ENCODE results near the gene RABGEF1. TPM values are rescaled to one million over a fixed set of nuclear protein-coding genes. Genes with fewer than 3 reads are reported as not detected.
"Not testable (repeated sequence)": the region's sequence is repeated elsewhere in the genome, so short reads cannot be mapped to it uniquely, and the experiment has no call there.

RABGEF1 gene
- total and polyA plus RNA-seq, 2 experiments from 2014 or later = 14.7 to 17.5 TPM

- H4K20me1 ChIP-seq (replicated peaks; ENCODE audit: insufficient read depth) = not testable (repeated sequence)
- H3K4me3 Mint-ChIP-seq = peak overlapping the region; percentile 95
- peak overlapping the region; percentile 89 for H2AFZ ChIP-seq
These were observed 612 bp downstream of the RABGEF1 start for GRCh38 chr7:66740980-66741709.

GRCh38 chr7:66741710-66742049 lies 1.1 kb downstream of the RABGEF1 start:
- H3F3A ChIP-seq (replicated peaks; ENCODE audit: low read depth) = peaks cover 7% of the 10 kb centered on the region; the same call in 1 of the 2 replicates
- H3K36me3 Mint-ChIP-seq (ENCODE audit: low read depth) = peaks cover 7% of the 10 kb centered on the region
- peak overlapping the region; percentile 91 for H3K4me2 ChIP-seq
- H3K27me3 ChIP-seq (ENCODE audit: insufficient read depth) = no peaks in the 10 kb centered on the region
- no peaks in the 10 kb centered on the region for H3K9me3 Mint-ChIP-seq
- H4K20me1 ChIP-seq (replicated peaks; ENCODE audit: insufficient read depth) = peaks cover 5% of the 10 kb centered on the region
- peaks cover 7% of the 10 kb centered on the region; the same call in 1 of the 2 replicates for H3K4me1 ChIP-seq (ENCODE audit: insufficient read depth)
- H3K4me3 ChIP-seq = peak overlapping the region; percentile 94
- peaks cover 9% of the 10 kb centered on the region; the same call in 2 of the 3 replicates for H3K4me1 Mint-ChIP-seq
- H3K27me3 Mint-ChIP-seq (ENCODE audit: insufficient read depth, low read depth, poor library complexity) = peaks cover 12% of the 10 kb centered on the region
- peak overlapping the region; percentile 95 for H3K4me3 Mint-ChIP-seq
- H3K27ac Mint-ChIP-seq = no peak overlapping the region; the same call in 1 of the 2 replicates
- no peaks in the 10 kb centered on the region for H3K36me3 ChIP-seq (ENCODE audit: insufficient read depth)
- ATAC-seq (no peak), DNase-seq (ENCODE audit: low spot score) (no peak)
- no peak overlapping the region for H3K27ac ChIP-seq (ENCODE audit: low read depth)
- H3K79me2 ChIP-seq (replicated peaks; ENCODE audit: insufficient read depth) = peaks cover 60% of the 10 kb centered on the region
- H3K9me2 ChIP-seq (ENCODE audit: insufficient read depth) = no peaks in the 10 kb centered on the region
- no peak overlapping the region for H2AFZ ChIP-seq
- TF ChIP-seq ETS1 (IDR thresholded peaks at IDR 0.05) (no peak), POLR2AphosphoS5 (IDR thresholded peaks at IDR 0.05; ENCODE audit: low read depth) (no peak), ZNF331 (CRISPR knock-in tag; IDR thresholded peaks at IDR 0.05; ENCODE audit: low read depth) (no peak), EZH2phosphoT487 (IDR thresholded peaks at IDR 0.05; ENCODE audit: unreplicated experiment) (no peak), STAT1 (IDR thresholded peaks at IDR 0.05; ENCODE audit: unreplicated experiment) (no peak), NANOG (IDR thresholded peaks at IDR 0.05; ENCODE audit: borderline replicate concordance) (no peak), ZNF114 (CRISPR knock-in tag; IDR thresholded peaks at IDR 0.05) (no peak), EZH2 (IDR thresholded peaks at IDR 0.05; ENCODE audit: low read depth, unreplicated experiment) (no peak), CTCF (conservative IDR thresholded peaks at IDR 0.05; ENCODE audit: low read depth in 2 of 2) (no peak)

More at GRCh38 chr7:66740980-66741709, 612 bp downstream of the RABGEF1 start:
- peak overlapping the region; percentile 90 for H3K27ac ChIP-seq (ENCODE audit: low read depth)
- Mint-ChIP-seq H3K27ac (peak overlapping the region; percentile 65), H3K27me3 (ENCODE audit: insufficient read depth, low read depth, poor library complexity) (peaks cover 12% of the 10 kb centered on the region), H3K36me3 (ENCODE audit: low read depth) (peaks cover 11% of the 10 kb centered on the region)
- not testable (repeated sequence) for H3K36me3 ChIP-seq (ENCODE audit: insufficient read depth); H3F3A ChIP-seq (replicated peaks; ENCODE audit: low read depth); H3K9me2 ChIP-seq (ENCODE audit: insufficient read depth); H3K4me1 Mint-ChIP-seq; H3K4me1 ChIP-seq (ENCODE audit: insufficient read depth); H3K9me3 Mint-ChIP-seq; H3K27me3 ChIP-seq (ENCODE audit: insufficient read depth)
- peak; percentile 77 for DNase-seq (ENCODE audit: low spot score)
- peak overlapping the region; percentile 91 for H3K4me2 ChIP-seq
- ATAC-seq = peak; percentile 71
- H3K79me2 ChIP-seq (replicated peaks; ENCODE audit: insufficient read depth) = peaks cover 56% of the 10 kb centered on the region
- 0 out of 4 replicates have a peak, but pooled peaks of 1 of the 2 experiments have one; percentile 3 for TF ChIP-seq CTCF (conservative IDR thresholded peaks at IDR 0.05; ENCODE audit: low read depth in 2 of 2)
- H3K4me3 ChIP-seq = peak overlapping the region; percentile 94
